Activated CD4-positive, alpha-beta T cell treated with anti-CD3 and anti-CD28 coated beads for 36 hours (primary cell): ENCODE results near the gene TBX2. TPM values are rescaled to one million over a fixed set of nuclear protein-coding genes. Genes with fewer than 3 reads are reported as not detected.
"Not testable (repeated sequence)": the region's sequence is repeated elsewhere in the genome, so short reads cannot be mapped to it uniquely, and the experiment has no call there.

ENCODE experiments used
- ATAC-seq: fragments of 200-7000 bp; cut with Tn5 transposase; one replicate; pipeline ENCODE4 v1.10.0; 2021; ENCODE audit warnings: mild to moderate bottlenecking, moderate library complexity
- CTCF ChIA-PET: fragments of 350-600 bp; sonication (Branson Sonifier 250); formaldehyde crosslinking; loops from one replicate; lab custom pipeline; 2021; ENCODE audit warnings: antibody characterized with exemption; lab: Charles Lee
- POLR2A ChIA-PET: fragments of 350-600 bp; sonication (Branson Sonifier 250); formaldehyde crosslinking; loops from one replicate; lab custom pipeline; 2021; ENCODE audit warnings: antibody characterized with exemption, inconsistent platforms; lab: Charles Lee
- DNase-seq: peaks from one replicate; pipeline ENCODE4 v3.0.0-alpha.2; 2020
- H3K27ac Mint-ChIP-seq: one replicate; pipeline ENCODE4 v1.8.0; 2021; ENCODE audit warnings: mixed read lengths
- H3K27me3 Mint-ChIP-seq: one replicate; pipeline ENCODE4 v1.8.0; 2021; ENCODE audit warnings: mixed read lengths
- H3K36me3 Mint-ChIP-seq: one replicate; pipeline ENCODE4 v1.8.0; 2021; ENCODE audit warnings: low read depth, mixed read lengths
- H3K4me1 Mint-ChIP-seq: one replicate; pipeline ENCODE4 v1.8.0; 2021; ENCODE audit warnings: mixed read lengths
- H3K4me3 Mint-ChIP-seq: one replicate; pipeline ENCODE4 v1.8.0; 2021; ENCODE audit warnings: mild to moderate bottlenecking, moderate library complexity, mixed read lengths
- H3K9me3 Mint-ChIP-seq: one replicate; pipeline ENCODE4 v1.8.0; 2021; ENCODE audit warnings: low read depth, mixed read lengths
- intact Hi-C, 2 experiments: fragments of 100-400 bp; cut with DNase I in 1 of 2; cut with micrococcal nuclease in 1 of 2; formaldehyde crosslinking; loops; one replicate each; pipeline versions ENCODE4 v1.14.2 to v1.15.1; 2022 to 2024; cut with DNase I, micrococcal nuclease
- total RNA-seq, 2 experiments: library from RNA; stranded (reverse); gene quantifications; one replicate each; pipeline ENCODE4 v1.2.3, GENCODE V29; 2021

Gene TBX2
- total RNA-seq = not detected

- POLR2A ChIA-PET = no interaction called here
Measured at GRCh38 chr17:61399131-61400065, at the start of gene TBX2. Gene TBX2, plus strand, starts transcription at chr17:61399843. Its CDS starts 334 bp downstream, at chr17:61400177.

GRCh38 chr17:61351745-61352407 is 47.8 kb upstream of the TBX2 start:
- no peaks in the 10 kb centered on the region for H3K9me3 Mint-ChIP-seq
- ChIA-PET POLR2A (no interaction called here), CTCF (interaction anchor here (0.8 kb wide), 1 partner anchor 29 kb away, joined by 3 read pairs; no protein-coding TSS in a partner anchor)
- DNase-seq (no peak), ATAC-seq (no peak)
- no peak overlapping the region for H3K27ac Mint-ChIP-seq
- H3K4me1 Mint-ChIP-seq = no peaks in the 10 kb centered on the region
- H3K4me3 Mint-ChIP-seq = no peak overlapping the region
- H3K36me3 Mint-ChIP-seq = no peaks in the 10 kb centered on the region
- H3K27me3 Mint-ChIP-seq = no peaks in the 10 kb centered on the region
- intact Hi-C loops = loop anchor here in 1 of 2 experiments (10.0 kb wide), 1 partner anchor 347 kb away; no protein-coding TSS in a partner anchor

More at GRCh38 chr17:61399131-61400065, at the start of gene TBX2:
- CTCF ChIA-PET = interaction anchor here (0.7 to 1.0 kb wide), 2 partner anchors 11 to 194 kb away, joined by 3 to 4 read pairs; no protein-coding TSS in a partner anchor
- peak within 1 kb of the TSS; percentile 47 for H3K4me3 Mint-ChIP-seq
- no peaks in the 10 kb centered on the region for H3K9me3 Mint-ChIP-seq
- peak within 1 kb of the TSS; percentile 17 for H3K27ac Mint-ChIP-seq
- ATAC-seq (no peak), DNase-seq (peak; percentile 18)
- peaks cover 37% of the 10 kb centered on the region for H3K4me1 Mint-ChIP-seq
- intact Hi-C loops = loop anchor here in 1 of 2 experiments (5.0 kb wide), 1 partner anchor 677 kb away; no protein-coding TSS in a partner anchor
- H3K36me3 Mint-ChIP-seq = no peaks in the 10 kb centered on the region
- peaks cover 57% of the 10 kb centered on the region for H3K27me3 Mint-ChIP-seq

GRCh38 chr17:61352408-61352770 is 47.3 kb upstream of the TBX2 start:
- H3K36me3 Mint-ChIP-seq = no peaks in the 10 kb centered on the region
- H3K27ac Mint-ChIP-seq = no peak overlapping the region
- CTCF ChIA-PET = no interaction called here
- H3K4me1 Mint-ChIP-seq = no peaks in the 10 kb centered on the region
- H3K4me3 Mint-ChIP-seq = no peak overlapping the region
- ATAC-seq = no peak
- no peak for DNase-seq
- POLR2A ChIA-PET = no interaction called here
- intact Hi-C loops = loop anchor here in 1 of 2 experiments (10.0 kb wide), 1 partner anchor 348 kb away; no protein-coding TSS in a partner anchor
- no peaks in the 10 kb centered on the region for H3K27me3 Mint-ChIP-seq
- H3K9me3 Mint-ChIP-seq = no peaks in the 10 kb centered on the region

- intact Hi-C loops = loop anchor here in 1 of 2 experiments (10.0 kb wide), 1 partner anchor 348 kb away; no protein-coding TSS in a partner anchor
- DNase-seq = no peak
- H3K27me3 Mint-ChIP-seq = no peaks in the 10 kb centered on the region
- no peak overlapping the region for H3K4me3 Mint-ChIP-seq
- ChIA-PET POLR2A (no interaction called here), CTCF (no interaction called here)
- no peaks in the 10 kb centered on the region for H3K9me3 Mint-ChIP-seq
- no peaks in the 10 kb centered on the region for H3K4me1 Mint-ChIP-seq
- no peak overlapping the region for H3K27ac Mint-ChIP-seq
- ATAC-seq = no peak
- no peaks in the 10 kb centered on the region for H3K36me3 Mint-ChIP-seq
Measured at GRCh38 chr17:61352781-61353491, 46.7 kb upstream of the TBX2 start.

- H3K36me3 Mint-ChIP-seq = no peaks in the 10 kb centered on the region
- DNase-seq (no peak), ATAC-seq (no peak)
- H3K4me1 Mint-ChIP-seq = no peaks in the 10 kb centered on the region
- H3K4me3 Mint-ChIP-seq = no peak overlapping the region
- H3K27ac Mint-ChIP-seq = no peak overlapping the region
- intact Hi-C loops = loop anchor here in 1 of 2 experiments (10.0 kb wide), 1 partner anchor 349 kb away; no protein-coding TSS in a partner anchor
- ChIA-PET POLR2A (no interaction called here), CTCF (interaction anchor here (0.6 kb wide), 1 partner anchor 872 kb away, joined by 3 read pairs; no protein-coding TSS in a partner anchor)
- H3K27me3 Mint-ChIP-seq = no peaks in the 10 kb centered on the region
- no peaks in the 10 kb centered on the region for H3K9me3 Mint-ChIP-seq
Measured at GRCh38 chr17:61353615-61354014, 46.0 kb upstream of the TBX2 start.

- no peaks in the 10 kb centered on the region for H3K4me1 Mint-ChIP-seq
Measured at GRCh38 chr17:61354895-61355874, 44.5 kb upstream of the TBX2 start.

GRCh38 chr17:61357061-61357460 is 42.6 kb upstream of the TBX2 start:
- intact Hi-C loops = loop anchor here in 1 of 2 experiments (10.0 kb wide), 1 partner anchor 352 kb away; no protein-coding TSS in a partner anchor
- H3K36me3 Mint-ChIP-seq, DNase-seq, H3K27ac Mint-ChIP-seq, ATAC-seq, H3K27me3 Mint-ChIP-seq, H3K9me3 Mint-ChIP-seq, H3K4me1 Mint-ChIP-seq, POLR2A ChIA-PET, H3K4me3 Mint-ChIP-seq, CTCF ChIA-PET: not testable (repeated sequence)

More at GRCh38 chr17:61354895-61355874, 44.5 kb upstream of the TBX2 start:
- Mint-ChIP-seq H3K27ac (no peak overlapping the region), H3K36me3 (no peaks in the 10 kb centered on the region), H3K27me3 (no peaks in the 10 kb centered on the region), H3K9me3 (no peaks in the 10 kb centered on the region), H3K4me3 (no peak overlapping the region)
- intact Hi-C loops = loop anchor here in 1 of 2 experiments (10.0 kb wide), 1 partner anchor 350 kb away; no protein-coding TSS in a partner anchor
- DNase-seq (no peak), ATAC-seq (no peak)
- POLR2A ChIA-PET = no interaction called here
- CTCF ChIA-PET = interaction anchor here (0.5 to 0.8 kb wide), 3 partner anchors 120 to 354 kb away, joined by 3 read pairs; no protein-coding TSS in a partner anchor

- DNase-seq, POLR2A ChIA-PET, H3K4me3 Mint-ChIP-seq, H3K9me3 Mint-ChIP-seq, H3K27ac Mint-ChIP-seq, H3K4me1 Mint-ChIP-seq, H3K27me3 Mint-ChIP-seq, ATAC-seq, H3K36me3 Mint-ChIP-seq: not testable (repeated sequence)
- CTCF ChIA-PET = interaction anchor here (0.6 to 0.9 kb wide), 3 partner anchors 29 to 34 kb away, joined by 3 read pairs; no protein-coding TSS in a partner anchor
- intact Hi-C loops = loop anchor here (1.0 to 10.0 kb wide), 2 partner anchors 355 to 357 kb away; no protein-coding TSS in a partner anchor
Measured at GRCh38 chr17:61359513-61359912, 40.1 kb upstream of the TBX2 start.

GRCh38 chr17:61360318-61360943 is 39.2 kb upstream of the TBX2 start:
- H3K9me3 Mint-ChIP-seq = no peaks in the 10 kb centered on the region
- intact Hi-C loops = no loop called here
- DNase-seq (no peak), ATAC-seq (no peak)
- no peaks in the 10 kb centered on the region for H3K27me3 Mint-ChIP-seq
- H3K36me3 Mint-ChIP-seq = no peaks in the 10 kb centered on the region
- ChIA-PET POLR2A (no interaction called here), CTCF (interaction anchor here (0.6 kb wide), 2 partner anchors 30 to 828 kb away, joined by 3 read pairs; no protein-coding TSS in a partner anchor)
- H3K4me1 Mint-ChIP-seq = no peaks in the 10 kb centered on the region
- H3K4me3 Mint-ChIP-seq = no peak overlapping the region
- H3K27ac Mint-ChIP-seq = no peak overlapping the region
